HCT116 (cell line): Measurements from ENCODE around the gene EPC1. TPM values are rescaled to one million over a fixed set of nuclear protein-coding genes. Genes with fewer than 3 reads are reported as not detected.

Experiments
- ATAC-seq: fragments of 200-7000 bp; cut with Tn5 transposase; 2 replicates; pipeline ENCODE4 v1.9.1; 2020; ENCODE audit warnings: mild to moderate bottlenecking, moderate library complexity
- BruUV-seq: library from RNA; stranded (reverse); fragments of 400-500 nt; replicated peaks from 2 replicates; lab custom pipeline; 2021; lab: Mats Ljungman, UMichigan
- CTCF ChIA-PET: fragments of 300-600 bp; sonication (Branson Sonifier 250); formaldehyde crosslinking; loops from one replicate; lab custom pipeline; 2021; ENCODE audit warnings: antibody characterized with exemption; lab: Charles Lee
- POLR2A ChIA-PET: fragments of 300-600, 350-600 bp; sonication (Branson Sonifier 250); formaldehyde crosslinking; loops from one replicate; lab custom pipeline; 2021; ENCODE audit warnings: antibody characterized with exemption; lab: Charles Lee
- RAD21 ChIA-PET, 2 experiments: fragments of 300-600 bp; sonication (Branson Sonifier 250); formaldehyde crosslinking; loops; one replicate each; lab custom pipeline; 2023; ENCODE audit warnings: low total read pairs in 2 of 2; ENCODE audit not compliant: uncharacterized antibody in 2 of 2, unreplicated experiment in 2 of 2, low non-redundant PET in 1 of 2; lab: Charles Lee
- DNase-seq: peaks from one replicate; pipeline ENCODE4 v3.0.0-alpha.2; 2010; ENCODE audit warnings: low read depth, low spot score
- H2AFZ ChIP-seq: fragments of 200-600 bp; shearing (Covaris generic), sonication (generic); 2 replicates; pipeline ENCODE4 v1.6.1; 2017; ENCODE audit warnings: low read depth, mixed run types, mixed read lengths, antibody characterized with exemption, low read length; ENCODE audit not compliant: poor library complexity, severe bottlenecking
- H3K27ac ChIP-seq: 2 replicates; pipeline ENCODE4 v1.5.1; 2012; ENCODE audit warnings: low read depth, low read length
- H3K27me3 ChIP-seq: fragments of 200-600 bp; sonication (generic); 2 replicates; pipeline ENCODE4 v1.6.1; 2016; ENCODE audit warnings: mixed run types, low read length, mixed read lengths; ENCODE audit not compliant: insufficient read depth
- H3K36me3 ChIP-seq, 2 experiments: fragments of 200-500 bp in 1 of 2; fragments of 200-600 bp in 1 of 2; sonication (Bioruptor generic) in 1 of 2; sonication (generic) in 1 of 2; 2 replicates each; pipeline versions ENCODE4 v1.5.1 to v1.6.1; 2014 to 2016; ENCODE audit warnings: low read length in 2 of 2, inconsistent platforms in 1 of 2, mixed read lengths in 1 of 2, mixed run types in 1 of 2; ENCODE audit not compliant: insufficient read depth in 2 of 2, control insufficient read depth in 1 of 2
- H3K4me1 ChIP-seq, 2 experiments: fragments of 200-600 bp in 1 of 2; sonication (generic) in 1 of 2; 2 replicates each; pipeline versions ENCODE4 v1.5.1 to v1.6.1; 2012 to 2017; ENCODE audit warnings: low read length in 2 of 2, inconsistent platforms in 1 of 2, mild to moderate bottlenecking in 1 of 2, mixed read lengths in 1 of 2, mixed run types in 1 of 2, moderate library complexity in 1 of 2; ENCODE audit not compliant: insufficient read depth in 2 of 2, control insufficient read depth in 1 of 2
- H3K4me2 ChIP-seq: fragments of 200-600 bp; sonication (generic); 2 replicates; pipeline ENCODE4 v1.6.1; 2017; ENCODE audit warnings: mixed run types, low read length, mixed read lengths
- H3K4me3 ChIP-seq, 2 experiments: fragments of 200-600 bp in 1 of 2; sonication (generic) in 1 of 2; replicated peaks in 1 of 2; 2 replicates each; pipeline ENCODE4 v1.5.1; 2011 to 2016; ENCODE audit warnings: low read length in 2 of 2, control low read depth in 1 of 2, low read depth in 1 of 2, mild to moderate bottlenecking in 1 of 2, mixed read lengths in 1 of 2, mixed run types in 1 of 2
- H3K79me2 ChIP-seq: fragments of 200-600 bp; sonication (generic); 2 replicates; pipeline ENCODE4 v1.6.1; 2017; ENCODE audit warnings: mild to moderate bottlenecking, mixed run types, low read length, moderate library complexity, mixed read lengths; ENCODE audit not compliant: insufficient read depth
- H3K9ac ChIP-seq: fragments of 200-600 bp; sonication (generic); 2 replicates; pipeline ENCODE4 v1.6.1; 2016; ENCODE audit warnings: low read length, mixed read lengths
- H3K9me2 ChIP-seq: fragments of 200-600 bp; sonication (generic), shearing (Covaris generic); 2 replicates; pipeline ENCODE4 v1.6.1; 2017; ENCODE audit warnings: mixed run types, mild to moderate bottlenecking, moderate library complexity; ENCODE audit not compliant: insufficient read depth
- H3K9me3 ChIP-seq, 2 experiments: fragments of 200-500 bp in 1 of 2; fragments of 200-600 bp in 1 of 2; sonication (Bioruptor generic) in 1 of 2; sonication (generic) in 1 of 2; 2 replicates each; pipeline ENCODE4 v1.6.1; 2014 to 2017; ENCODE audit warnings: low read length in 2 of 2, mixed read lengths in 2 of 2, inconsistent platforms in 1 of 2, low read depth in 1 of 2, mild to moderate bottlenecking in 1 of 2, mixed run types in 1 of 2, moderate library complexity in 1 of 2; ENCODE audit not compliant: control insufficient read depth in 1 of 2, insufficient read depth in 1 of 2
- H4K20me1 ChIP-seq: fragments of 200-600 bp; sonication (generic), shearing (Covaris generic); 2 replicates; pipeline ENCODE4 v1.6.1; 2017; ENCODE audit warnings: mixed run types, mild to moderate bottlenecking, moderate library complexity; ENCODE audit not compliant: insufficient read depth
- CEBPB ChIP-seq: IDR thresholded peaks from 2 replicates; pipeline ENCODE4 v1.6.1; 2012; ENCODE audit warnings: low read depth
- JUND ChIP-seq: IDR thresholded peaks from 2 replicates; pipeline ENCODE4 v1.6.1; 2012
- POLR2A ChIP-seq: IDR thresholded peaks from 2 replicates; pipeline ENCODE4 v1.7.0; 2011; ENCODE audit warnings: borderline replicate concordance; ENCODE audit not compliant: insufficient read depth, insufficient read length; ENCODE audit errors: extremely low read depth
- POLR2AphosphoS5 ChIP-seq: IDR thresholded peaks from 2 replicates; pipeline ENCODE4 v1.6.1; 2011; ENCODE audit warnings: mild to moderate bottlenecking, low read depth, low read length, moderate library complexity
- RAD21 ChIP-seq: IDR thresholded peaks from 2 replicates; pipeline ENCODE4 v1.6.1; 2012; ENCODE audit warnings: low read depth, mild to moderate bottlenecking
- SIN3A ChIP-seq: IDR thresholded peaks from 2 replicates; pipeline ENCODE4 v1.6.1; 2012; ENCODE audit warnings: low read depth
- SRF ChIP-seq: IDR thresholded peaks from 2 replicates; pipeline ENCODE4 v1.6.1; 2012; ENCODE audit warnings: low read depth
- TCF7L2 ChIP-seq: IDR thresholded peaks from 2 replicates; pipeline ENCODE4 v1.7.0; 2011; ENCODE audit warnings: borderline replicate concordance, inconsistent platforms; ENCODE audit not compliant: insufficient read depth, insufficient read length; ENCODE audit errors: extremely low read depth
- YY1 ChIP-seq: IDR thresholded peaks from 2 replicates; pipeline ENCODE4 v1.6.1; 2011; ENCODE audit warnings: low read length, low read depth, moderate library complexity, mild to moderate bottlenecking; ENCODE audit not compliant: insufficient replicate concordance; ENCODE audit errors: extremely low read depth
- ZFX ChIP-seq: fragments of 450-650 bp; IDR thresholded peaks from 2 replicates; pipeline ENCODE4 v1.6.1; 2017
- ZNF274 ChIP-seq: fragments of 200-500 bp; sonication (Bioruptor generic); IDR thresholded peaks from 2 replicates; pipeline ENCODE4 v1.6.1; 2014; ENCODE audit warnings: mild to moderate bottlenecking, low read depth, low read length, inconsistent platforms
- intact Hi-C: fragments of 100-400 bp; cut with micrococcal nuclease; formaldehyde crosslinking; loops from 2 replicates; pipeline ENCODE4 v1.10.0; 2022
- total RNA-seq: library from RNA; stranded (reverse); gene quantifications from one replicate; pipeline ENCODE4 v1.2.1, GENCODE V29; 2021; ENCODE audit not compliant: unreplicated experiment
- TF ChIP-seq, protein P1 (sequence below): IDR thresholded peaks from 2 replicates; pipeline ENCODE4 v1.6.1; 2012
- TF ChIP-seq, protein P2 (sequence below), 3 experiments: fragments of 200-600 bp in 1 of 3; sonication (generic) in 1 of 3; IDR thresholded peaks in 2 of 3; conservative IDR thresholded peaks in 1 of 3; 2 replicates each; pipeline ENCODE4 v1.5.1; 2012 to 2017; ENCODE audit warnings: low read depth in 2 of 3, low read length in 2 of 3, antibody characterized with exemption in 1 of 3, borderline replicate concordance in 1 of 3, control low read depth in 1 of 3, mild to moderate bottlenecking in 1 of 3, mixed read lengths in 1 of 3, mixed run types in 1 of 3, moderate library complexity in 1 of 3; ENCODE audit not compliant: insufficient read depth in 1 of 3

EPC1 gene
- total RNA-seq, 1 experiment from 2014 or later = 20.1 TPM

DNA sequence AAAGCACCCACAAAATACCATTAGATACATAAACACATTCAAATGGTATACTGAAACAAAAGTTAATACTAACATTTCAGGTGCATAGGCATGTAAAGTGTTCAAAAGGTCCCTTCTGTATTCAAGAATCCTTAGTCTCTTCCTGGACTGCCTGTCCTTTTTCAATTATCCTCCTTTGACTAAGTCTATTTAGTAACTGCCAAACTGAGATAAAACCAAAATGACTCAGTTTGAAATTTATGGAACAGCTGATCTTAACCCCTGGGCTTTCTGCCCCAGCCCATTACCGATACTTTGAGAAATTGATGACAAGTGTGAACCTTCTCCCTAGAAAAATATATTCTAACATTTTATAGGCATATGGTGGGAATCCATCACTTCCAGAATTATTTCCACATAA, 5.4 kb downstream of the EPC1 start:
- no peaks in the 10 kb centered on the region for H3K36me3 ChIP-seq
- no peak overlapping the region for H3K4me2 ChIP-seq
- no TSS peak for BruUV-seq
- H3K27ac ChIP-seq = no peak overlapping the region
- H3K9me2 ChIP-seq = no peaks in the 10 kb centered on the region
- H2AFZ ChIP-seq = no peak overlapping the region
- POLR2A ChIA-PET = no interaction called here
- TF ChIP-seq POLR2AphosphoS5 = no peak
- TF ChIP-seq YY1 = no peak
- TF ChIP-seq POLR2A = no peak
- no peak for TF ChIP-seq ZFX
- intact Hi-C loops = no loop called here
- H3K27me3 ChIP-seq = no peaks in the 10 kb centered on the region
- H3K9ac ChIP-seq = no peak overlapping the region
- RAD21 ChIA-PET = no interaction called here
- CTCF ChIA-PET = no interaction called here
- H3K4me1 ChIP-seq = peaks cover 4 to 7% of the 10 kb centered on the region in 2 experiments; a peak in 3 of 4 replicates
- no peaks in the 10 kb centered on the region for H3K9me3 ChIP-seq
- no peak for DNase-seq
- peaks cover 94% of the 10 kb centered on the region for H3K79me2 ChIP-seq
- H4K20me1 ChIP-seq = no peaks in the 10 kb centered on the region
- no peak overlapping the region for H3K4me3 ChIP-seq
- ATAC-seq = no peak

DNA sequence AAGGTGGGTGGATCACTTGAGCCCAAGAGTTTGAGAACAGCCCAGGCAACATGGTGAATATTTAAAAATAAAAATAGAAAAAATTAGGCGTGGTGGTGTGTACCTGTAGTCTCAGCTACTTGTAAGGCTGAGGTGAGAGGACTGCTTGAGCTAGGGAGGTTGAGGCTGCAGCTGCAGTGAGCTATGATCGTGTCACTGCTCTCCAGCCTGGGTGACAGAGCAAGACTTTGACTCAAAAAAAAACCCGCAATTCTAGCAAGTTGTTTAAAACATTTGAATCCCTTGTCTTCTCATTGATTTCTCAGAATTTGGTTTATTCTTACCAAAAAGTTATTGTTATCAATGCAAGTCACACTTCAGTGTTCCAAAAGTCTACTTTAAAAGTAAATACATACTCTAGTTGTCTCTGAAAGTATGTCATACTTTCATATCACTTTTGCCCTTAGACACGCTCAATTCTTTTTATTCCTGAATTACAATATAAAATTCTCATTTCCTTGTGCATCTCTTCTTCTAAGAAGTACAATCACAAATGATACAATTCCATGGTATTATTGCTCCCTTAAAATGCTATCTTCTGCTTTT, 6.3 kb downstream of the EPC1 start:
- H3K9ac ChIP-seq = no peak overlapping the region
- no peaks in the 10 kb centered on the region for H3K9me3 ChIP-seq
- no peak overlapping the region for H2AFZ ChIP-seq
- H3K27ac ChIP-seq = no peak overlapping the region
- H3K27me3 ChIP-seq = no peaks in the 10 kb centered on the region
- no peak overlapping the region for H3K4me2 ChIP-seq
- BruUV-seq = no TSS peak
- no peaks in the 10 kb centered on the region for H3K36me3 ChIP-seq
- peaks cover 97% of the 10 kb centered on the region for H3K79me2 ChIP-seq
- peaks cover 4 to 7% of the 10 kb centered on the region in 2 experiments; a peak in 3 of 4 replicates for H3K4me1 ChIP-seq
- intact Hi-C loops = no loop called here
- no peak for DNase-seq
- POLR2A ChIA-PET = no interaction called here
- TF ChIP-seq SIN3A = no peak
- TF ChIP-seq, protein P1, sequence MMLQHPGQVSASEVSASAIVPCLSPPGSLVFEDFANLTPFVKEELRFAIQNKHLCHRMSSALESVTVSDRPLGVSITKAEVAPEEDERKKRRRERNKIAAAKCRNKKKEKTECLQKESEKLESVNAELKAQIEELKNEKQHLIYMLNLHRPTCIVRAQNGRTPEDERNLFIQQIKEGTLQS = no peak
- TF ChIP-seq JUND = no peak
- no peak for TF ChIP-seq CEBPB
- no peak for TF ChIP-seq RAD21
- TF ChIP-seq, protein P2, sequence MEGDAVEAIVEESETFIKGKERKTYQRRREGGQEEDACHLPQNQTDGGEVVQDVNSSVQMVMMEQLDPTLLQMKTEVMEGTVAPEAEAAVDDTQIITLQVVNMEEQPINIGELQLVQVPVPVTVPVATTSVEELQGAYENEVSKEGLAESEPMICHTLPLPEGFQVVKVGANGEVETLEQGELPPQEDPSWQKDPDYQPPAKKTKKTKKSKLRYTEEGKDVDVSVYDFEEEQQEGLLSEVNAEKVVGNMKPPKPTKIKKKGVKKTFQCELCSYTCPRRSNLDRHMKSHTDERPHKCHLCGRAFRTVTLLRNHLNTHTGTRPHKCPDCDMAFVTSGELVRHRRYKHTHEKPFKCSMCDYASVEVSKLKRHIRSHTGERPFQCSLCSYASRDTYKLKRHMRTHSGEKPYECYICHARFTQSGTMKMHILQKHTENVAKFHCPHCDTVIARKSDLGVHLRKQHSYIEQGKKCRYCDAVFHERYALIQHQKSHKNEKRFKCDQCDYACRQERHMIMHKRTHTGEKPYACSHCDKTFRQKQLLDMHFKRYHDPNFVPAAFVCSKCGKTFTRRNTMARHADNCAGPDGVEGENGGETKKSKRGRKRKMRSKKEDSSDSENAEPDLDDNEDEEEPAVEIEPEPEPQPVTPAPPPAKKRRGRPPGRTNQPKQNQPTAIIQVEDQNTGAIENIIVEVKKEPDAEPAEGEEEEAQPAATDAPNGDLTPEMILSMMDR (IDR thresholded peaks at IDR 0.05 in 2 of 3, conservative IDR thresholded peaks at IDR 0.05 in 1 of 3; ENCODE audit: borderline replicate concordance in 1 of 3, insufficient read depth in 1 of 3, low read depth in 2 of 3, low read length in 2 of 3) = no peak
- no peak for TF ChIP-seq SRF
- TF ChIP-seq TCF7L2 = no peak
- TF ChIP-seq ZNF274 = no peak
- TF ChIP-seq, all 23 proteins: peak for 0
- no peaks in the 10 kb centered on the region for H3K9me2 ChIP-seq
- no peaks in the 10 kb centered on the region for H4K20me1 ChIP-seq
- ChIA-PET RAD21 (no interaction called here), CTCF (no interaction called here)
- H3K4me3 ChIP-seq = no peak overlapping the region
- ATAC-seq = no peak
